Liver (tissue), 9 donors: ENCODE results near the gene ZNF423. TPM values are rescaled to one million over a fixed set of nuclear protein-coding genes. Genes with fewer than 3 reads are reported as not detected.

Experiments used
- DNase-seq: peaks from one replicate; pipeline ENCODE4 v3.0.0-alpha.2; 2017; ENCODE audit warnings: low spot score
- H3K27ac ChIP-seq, 2 donors: one replicate each; pipeline ENCODE4 v1.7.0; 2013; ENCODE audit warnings: inconsistent platforms in 2 of 2, low read length in 2 of 2, control low read depth in 1 of 2, low read depth in 1 of 2, mild to moderate bottlenecking in 1 of 2
- H3K27me3 ChIP-seq, 4 donors: one replicate each; pipeline versions ENCODE4 v1.6.1 to v1.7.0; 2013; ENCODE audit warnings: low read length in 3 of 4, inconsistent platforms in 1 of 4, mild to moderate bottlenecking in 1 of 4, moderate library complexity in 1 of 4; ENCODE audit not compliant: control insufficient read depth in 4 of 4, insufficient read depth in 4 of 4
- H3K36me3 ChIP-seq, 4 donors: one replicate each; pipeline versions ENCODE4 v1.6.1 to v1.7.0; 2013; ENCODE audit warnings: low read length in 3 of 4, mild to moderate bottlenecking in 3 of 4, low read depth in 1 of 4, moderate library complexity in 1 of 4; ENCODE audit not compliant: control insufficient read depth in 4 of 4, insufficient read depth in 3 of 4
- H3K4me1 ChIP-seq, 4 donors: one replicate each; pipeline versions ENCODE4 v1.6.1 to v1.7.0; 2013; ENCODE audit warnings: low read length in 3 of 4, mild to moderate bottlenecking in 3 of 4, moderate library complexity in 1 of 4; ENCODE audit not compliant: control insufficient read depth in 4 of 4, insufficient read depth in 4 of 4
- H3K4me3 ChIP-seq, 3 donors: one replicate each; pipeline versions ENCODE4 v1.6.1 to v1.7.0; 2013; ENCODE audit warnings: low read length in 3 of 3, control low read depth in 1 of 3, low read depth in 1 of 3, mild to moderate bottlenecking in 1 of 3
- H3K9ac ChIP-seq, 2 donors: one replicate each; pipeline ENCODE4 v1.7.0; 2013; ENCODE audit warnings: low read length in 2 of 2, mild to moderate bottlenecking in 2 of 2, moderate library complexity in 2 of 2, control low read depth in 1 of 2, low read depth in 1 of 2
- H3K9me3 ChIP-seq, 4 donors: one replicate each; pipeline versions ENCODE4 v1.6.1 to v1.7.0; 2013; ENCODE audit warnings: low read length in 3 of 4; ENCODE audit not compliant: control insufficient read depth in 4 of 4
- ATF3 ChIP-seq: IDR thresholded peaks from 2 replicates; pipeline ENCODE4 v1.6.1; 2016; ENCODE audit warnings: antibody characterized with exemption
- CTCF ChIP-seq: fragments of 150-350 bp; IDR thresholded peaks from 2 replicates; pipeline ENCODE4 v1.5.1; 2017; ENCODE audit warnings: improper control_type of control experiment, low read depth, low read length; ENCODE audit not compliant: missing input control
- EGR1 ChIP-seq, 2 donors: IDR thresholded peaks; 2 replicates each; pipeline ENCODE4 v1.6.1; 2016 to 2018; ENCODE audit warnings: antibody characterized with exemption in 2 of 2, low read depth in 2 of 2
- FOXA1 ChIP-seq: IDR thresholded peaks from 2 replicates; pipeline ENCODE4 v1.6.1; 2016; ENCODE audit warnings: antibody characterized with exemption
- HNF4A ChIP-seq, 2 donors: conservative IDR thresholded peaks; 2 replicates each; pipeline ENCODE4 v1.6.1; 2016; ENCODE audit warnings: antibody characterized with exemption in 2 of 2, mild to moderate bottlenecking in 2 of 2
- HNF4G ChIP-seq: IDR thresholded peaks from 2 replicates; pipeline ENCODE4 v1.6.1; 2016; ENCODE audit warnings: antibody characterized with exemption
- JUND ChIP-seq, 2 donors: IDR thresholded peaks; 2 replicates each; pipeline ENCODE4 v1.6.1; 2016; ENCODE audit warnings: antibody characterized with exemption in 2 of 2
- MAX ChIP-seq: IDR thresholded peaks from 2 replicates; pipeline ENCODE4 v1.6.1; 2016; ENCODE audit warnings: antibody characterized with exemption
- NR2F2 ChIP-seq: IDR thresholded peaks from 2 replicates; pipeline ENCODE4 v1.6.1; 2016; ENCODE audit warnings: antibody characterized with exemption
- RAD21 ChIP-seq, 2 donors: IDR thresholded peaks; 2 replicates each; pipeline ENCODE4 v1.6.1; 2016; ENCODE audit warnings: antibody characterized with exemption in 2 of 2, mild to moderate bottlenecking in 2 of 2
- REST ChIP-seq: IDR thresholded peaks from 2 replicates; pipeline ENCODE4 v1.6.1; 2016; ENCODE audit warnings: antibody characterized with exemption, mild to moderate bottlenecking
- RXRA ChIP-seq, 2 donors: IDR thresholded peaks; 2 replicates each; pipeline ENCODE4 v1.6.1; 2017 to 2018; ENCODE audit warnings: antibody characterized with exemption in 2 of 2, mild to moderate bottlenecking in 1 of 2
- SP1 ChIP-seq: IDR thresholded peaks from 2 replicates; pipeline ENCODE4 v1.6.1; 2018; ENCODE audit warnings: antibody characterized with exemption, mild to moderate bottlenecking
- YY1 ChIP-seq: IDR thresholded peaks from 2 replicates; pipeline ENCODE4 v1.6.1; 2016; ENCODE audit warnings: antibody characterized with exemption, mild to moderate bottlenecking
- ZBTB33 ChIP-seq: IDR thresholded peaks from 2 replicates; pipeline ENCODE4 v1.6.1; 2016; ENCODE audit warnings: antibody characterized with exemption
- WGBS: extraction: QIAGEN DNeasy Blood & Tissue Kit; methylation state at CpG from one replicate; pipeline ENCODE4 v1.1.7; 2013; 5-methylcytosine and 5-hydroxymethylcytosine counted together
- polyA plus RNA-seq, 2 donors: library from polyadenylated mRNA; stranded (reverse) in 1 of 2; unstranded in 1 of 2; fragments of 200-250 nt in 1 of 2; fragments of >200 nt in 1 of 2; fragmentation: Nextera tagmentation in 1 of 2; extraction: Ambion mirVana in 1 of 2; gene quantifications; one replicate each; pipeline versions ENCODE4 v1.2.1 to v1.2.3, GENCODE V29; 2013 to 2015
- total RNA-seq, 2 donors: library from RNA; depleted of rRNA; stranded (reverse); fragments of >200 nt; gene quantifications; one replicate each; pipeline ENCODE4 v1.2.3, GENCODE V29; 2014
- donor health status: healthy.
- donor health status: healthy.
- donor health status: healthy.
- donor health status: healthy.
- donor health status: healthy.

ZNF423 gene
- total and polyA plus RNA-seq, 4 donors, result 0.24 to 1.6 (median 0.39) TPM

- Histone ChIP-seq H3K27ac (no peak overlapping the region), H3K9ac (no peak overlapping the region), H3K27me3 (no peaks in the 10 kb centered on the region), H3K4me1 (peaks cover under 1 to 5% (median 3%) of the 10 kb centered on the region in 4 donors), H3K36me3 (no peaks in the 10 kb centered on the region), H3K9me3 (no peaks in the 10 kb centered on the region), H3K4me3 (no peak overlapping the region)
- TF ChIP-seq NR2F2, result no peak
- TF ChIP-seq MAX, result no peak
- no peak for TF ChIP-seq ZBTB33
- TF ChIP-seq HNF4G, result no peak
- no peak for TF ChIP-seq CTCF
- TF ChIP-seq RAD21 (IDR thresholded peaks at IDR 0.05), result no peak
- TF ChIP-seq RXRA (IDR thresholded peaks at IDR 0.05), result no peak
- TF ChIP-seq REST, result no peak
- TF ChIP-seq ATF3, result no peak
- TF ChIP-seq FOXA1, result no peak
- no peak for TF ChIP-seq YY1
- TF ChIP-seq HNF4A (conservative IDR thresholded peaks at IDR 0.05), result no peak
- TF ChIP-seq EGR1 (IDR thresholded peaks at IDR 0.05; ENCODE audit: low read depth in 2 of 2), result no peak
- TF ChIP-seq JUND (IDR thresholded peaks at IDR 0.05), result no peak
- WGBS, result 92% methylated on average over 5 of the region's 5 CpGs
- no peak for DNase-seq
Observed at GRCh38 chr16:49496656-49497055, 359.3 kb downstream of the ZNF423 start.

GRCh38 chr16:49495596-49496355 lies 360.1 kb downstream of the ZNF423 start:
- TF ChIP-seq SP1 (no peak), YY1 (no peak), JUND (IDR thresholded peaks at IDR 0.05) (no peak), CTCF (no peak), HNF4G (no peak)
- Histone ChIP-seq H3K27ac (no peak overlapping the region), H3K27me3 (no peaks in the 10 kb centered on the region), H3K4me3 (no peak overlapping the region), H3K9ac (no peak overlapping the region), H3K36me3 (no peaks in the 10 kb centered on the region), H3K4me1 (peaks cover 2 to 8% (median 5%) of the 10 kb centered on the region in 4 donors), H3K9me3 (no peaks in the 10 kb centered on the region)
- WGBS, result 93% methylated on average over 10 of the region's 10 CpGs
- no peak for DNase-seq
